A673 (cell line): Measurements from ENCODE around the gene GIMAP8. TPM values are rescaled to one million over a fixed set of nuclear protein-coding genes. Genes with fewer than 3 reads are reported as not detected.

Experiments
- BruUV-seq: library from RNA; stranded (reverse); fragments of 400-500 nt; replicated peaks from 2 replicates; lab custom pipeline; 2021; lab: Mats Ljungman, UMichigan
- CTCF ChIA-PET: fragments of 300-600 bp; sonication (Branson Sonifier 250); formaldehyde crosslinking; loops from one replicate; lab custom pipeline; 2022; ENCODE audit warnings: antibody characterized with exemption; lab: Charles Lee
- POLR2A ChIA-PET: fragments of 300-600 bp; sonication (Branson Sonifier 250); formaldehyde crosslinking; loops from one replicate; lab custom pipeline; 2022; ENCODE audit warnings: antibody characterized with exemption; ENCODE audit not compliant: low non-redundant PET; lab: Charles Lee
- DNase-seq: peaks from one replicate; pipeline ENCODE4 v3.0.0-alpha.2; 2015; ENCODE audit warnings: low spot score
- H3K27ac ChIP-seq: fragments of 200-600 bp; sonication (generic); 2 replicates; pipeline ENCODE4 v1.5.1; 2016; ENCODE audit warnings: mixed run types, low read depth, mild to moderate bottlenecking, mixed read lengths, antibody characterized with exemption, low read length; ENCODE audit not compliant: poor library complexity, severe bottlenecking
- H3K27me3 ChIP-seq: fragments of 200-600 bp; sonication (generic); replicated peaks from 2 replicates; pipeline ENCODE4 v1.6.1; 2017; ENCODE audit warnings: mixed run types, low read depth, mild to moderate bottlenecking, mixed read lengths, antibody characterized with exemption, low read length; ENCODE audit not compliant: insufficient read depth, poor library complexity
- H3K36me3 ChIP-seq: fragments of 200-600 bp; sonication (generic); 2 replicates; pipeline ENCODE4 v1.6.1; 2016; ENCODE audit warnings: mixed run types, mild to moderate bottlenecking, mixed read lengths, antibody characterized with exemption, low read length; ENCODE audit not compliant: insufficient read depth, poor library complexity, severe bottlenecking
- H3K4me1 ChIP-seq: fragments of 200-600 bp; sonication (generic); 2 replicates; pipeline ENCODE4 v1.6.1; 2017; ENCODE audit warnings: mixed run types, mild to moderate bottlenecking, mixed read lengths, antibody characterized with exemption, low read length; ENCODE audit not compliant: insufficient read depth, poor library complexity, severe bottlenecking
- H3K4me3 ChIP-seq: fragments of 200-600 bp; sonication (generic); 2 replicates; pipeline ENCODE4 v1.5.1; 2016; ENCODE audit warnings: low read depth, mixed run types, mild to moderate bottlenecking, mixed read lengths, low read length; ENCODE audit not compliant: poor library complexity, severe bottlenecking
- H3K9me3 ChIP-seq: fragments of 200-600 bp; sonication (generic); 2 replicates; pipeline ENCODE4 v1.6.1; 2016; ENCODE audit warnings: mixed run types, low read depth, mild to moderate bottlenecking, mixed read lengths, antibody characterized with exemption, low read length; ENCODE audit not compliant: poor library complexity, severe bottlenecking
- EZH2 ChIP-seq: fragments of 200-600 bp; sonication (generic); IDR thresholded peaks from 2 replicates; pipeline ENCODE4 v1.6.1; 2017; ENCODE audit warnings: borderline replicate concordance, low read depth, mild to moderate bottlenecking, mixed read lengths, antibody characterized with exemption, low read length; ENCODE audit not compliant: poor library complexity, severe bottlenecking
- intact Hi-C: fragments of 100-400 bp; cut with micrococcal nuclease; formaldehyde crosslinking; loops from one replicate; pipeline ENCODE4 v1.10.0; 2022; ENCODE audit not compliant: unreplicated experiment
- total RNA-seq: library from RNA; stranded (reverse); gene quantifications from 2 replicates; pipeline ENCODE4 v1.2.3, GENCODE V29; 2021
- TF ChIP-seq, protein P1 (sequence below): fragments of 300-800, 200-600 bp; sonication (generic); conservative IDR thresholded peaks from 2 replicates; pipeline ENCODE4 v1.5.1; 2017; ENCODE audit warnings: low read depth, mild to moderate bottlenecking, antibody characterized with exemption, low read length, moderate library complexity, mixed read lengths

GIMAP8 gene
- total RNA-seq, 1 experiment from 2014 or later = not detected

DNA sequence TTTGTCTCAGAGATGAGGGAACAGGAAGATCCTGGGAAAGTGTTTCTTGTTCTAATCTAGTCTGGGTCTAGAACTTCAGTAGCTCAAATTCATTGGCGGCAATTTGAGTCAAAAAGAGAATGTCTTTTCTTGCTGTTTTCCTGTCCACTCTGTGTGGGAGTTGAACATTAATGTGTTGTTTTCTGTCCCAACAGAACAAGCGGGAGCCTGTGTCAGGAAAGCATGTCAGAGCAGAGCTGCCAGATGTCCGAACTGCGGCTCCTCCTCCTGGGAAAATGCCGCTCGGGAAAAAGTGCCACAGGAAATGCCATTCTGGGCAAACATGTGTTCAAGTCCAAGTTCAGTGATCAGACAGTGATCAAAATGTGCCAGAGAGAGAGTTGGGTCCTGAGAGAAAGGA lies 16.0 kb downstream of the GIMAP8 start:
- no TSS peak for BruUV-seq
- H3K4me3 ChIP-seq = no peak overlapping the region
- no peaks in the 10 kb centered on the region for H3K9me3 ChIP-seq
- POLR2A ChIA-PET = no interaction called here
- H3K27me3 ChIP-seq = no peaks in the 10 kb centered on the region
- no peak overlapping the region for H3K27ac ChIP-seq
- H3K36me3 ChIP-seq = no peaks in the 10 kb centered on the region
- CTCF ChIA-PET = no interaction called here
- intact Hi-C loops = no loop called here
- no peak for DNase-seq
- no peak for TF ChIP-seq EZH2
- H3K4me1 ChIP-seq = no peaks in the 10 kb centered on the region

DNA sequence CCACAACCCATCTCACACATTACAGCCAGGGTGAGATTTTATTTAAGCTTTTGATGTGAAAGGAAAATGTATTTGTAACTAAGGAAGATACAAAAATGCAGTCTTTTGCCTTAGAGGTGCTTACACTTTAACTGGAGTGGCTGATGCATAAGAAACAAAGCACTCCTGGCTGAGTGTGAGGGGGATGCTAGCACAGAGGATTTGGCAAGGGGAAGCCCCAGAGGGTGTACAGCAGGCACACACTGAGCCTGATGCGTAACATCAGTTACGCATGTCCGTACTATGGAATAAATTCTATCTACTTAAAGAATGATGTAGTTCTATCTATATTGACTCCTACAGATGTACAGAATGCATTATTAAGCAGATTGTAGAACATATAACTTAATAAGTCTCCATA lies 17.8 kb downstream of the GIMAP8 start:
- no peaks in the 10 kb centered on the region for H3K4me1 ChIP-seq
- ChIA-PET CTCF (no interaction called here), POLR2A (no interaction called here)
- DNase-seq = no peak
- H3K36me3 ChIP-seq = no peaks in the 10 kb centered on the region
- H3K4me3 ChIP-seq = no peak overlapping the region
- intact Hi-C loops = no loop called here
- no peak for TF ChIP-seq EZH2
- TF ChIP-seq, protein P1, sequence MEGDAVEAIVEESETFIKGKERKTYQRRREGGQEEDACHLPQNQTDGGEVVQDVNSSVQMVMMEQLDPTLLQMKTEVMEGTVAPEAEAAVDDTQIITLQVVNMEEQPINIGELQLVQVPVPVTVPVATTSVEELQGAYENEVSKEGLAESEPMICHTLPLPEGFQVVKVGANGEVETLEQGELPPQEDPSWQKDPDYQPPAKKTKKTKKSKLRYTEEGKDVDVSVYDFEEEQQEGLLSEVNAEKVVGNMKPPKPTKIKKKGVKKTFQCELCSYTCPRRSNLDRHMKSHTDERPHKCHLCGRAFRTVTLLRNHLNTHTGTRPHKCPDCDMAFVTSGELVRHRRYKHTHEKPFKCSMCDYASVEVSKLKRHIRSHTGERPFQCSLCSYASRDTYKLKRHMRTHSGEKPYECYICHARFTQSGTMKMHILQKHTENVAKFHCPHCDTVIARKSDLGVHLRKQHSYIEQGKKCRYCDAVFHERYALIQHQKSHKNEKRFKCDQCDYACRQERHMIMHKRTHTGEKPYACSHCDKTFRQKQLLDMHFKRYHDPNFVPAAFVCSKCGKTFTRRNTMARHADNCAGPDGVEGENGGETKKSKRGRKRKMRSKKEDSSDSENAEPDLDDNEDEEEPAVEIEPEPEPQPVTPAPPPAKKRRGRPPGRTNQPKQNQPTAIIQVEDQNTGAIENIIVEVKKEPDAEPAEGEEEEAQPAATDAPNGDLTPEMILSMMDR = no peak
- no TSS peak for BruUV-seq
- H3K27me3 ChIP-seq = no peaks in the 10 kb centered on the region
- H3K9me3 ChIP-seq = no peaks in the 10 kb centered on the region
- no peak overlapping the region for H3K27ac ChIP-seq

DNA sequence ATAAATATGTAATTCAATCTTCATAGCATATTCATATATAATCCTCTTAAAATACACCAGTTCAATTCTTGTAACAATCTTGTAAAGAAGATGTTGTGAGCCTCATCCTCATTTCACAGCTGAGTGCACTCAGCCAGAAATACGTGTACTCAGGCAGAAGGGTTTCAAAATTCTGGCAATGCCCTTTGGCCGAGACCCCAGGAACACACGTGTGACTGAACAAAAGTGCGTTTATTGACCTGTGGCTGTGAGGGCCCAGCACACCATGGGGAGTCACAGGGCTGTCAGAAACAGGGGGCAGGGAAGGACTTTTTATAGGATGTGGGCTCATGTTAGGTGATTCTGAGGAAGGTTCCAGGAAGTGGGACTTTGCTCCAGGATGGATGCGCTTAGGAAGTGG lies 21.5 kb downstream of the GIMAP8 start:
- Histone ChIP-seq H3K4me3 (no peak overlapping the region), H3K36me3 (no peaks in the 10 kb centered on the region), H3K27ac (no peak overlapping the region), H3K9me3 (no peaks in the 10 kb centered on the region), H3K4me1 (no peaks in the 10 kb centered on the region), H3K27me3 (no peaks in the 10 kb centered on the region)
- BruUV-seq = no TSS peak
- no peak for DNase-seq
- POLR2A ChIA-PET = no interaction called here
- intact Hi-C loops = no loop called here
- CTCF ChIA-PET = no interaction called here
- TF ChIP-seq, protein P1 = no peak
- no peak for TF ChIP-seq EZH2

DNA sequence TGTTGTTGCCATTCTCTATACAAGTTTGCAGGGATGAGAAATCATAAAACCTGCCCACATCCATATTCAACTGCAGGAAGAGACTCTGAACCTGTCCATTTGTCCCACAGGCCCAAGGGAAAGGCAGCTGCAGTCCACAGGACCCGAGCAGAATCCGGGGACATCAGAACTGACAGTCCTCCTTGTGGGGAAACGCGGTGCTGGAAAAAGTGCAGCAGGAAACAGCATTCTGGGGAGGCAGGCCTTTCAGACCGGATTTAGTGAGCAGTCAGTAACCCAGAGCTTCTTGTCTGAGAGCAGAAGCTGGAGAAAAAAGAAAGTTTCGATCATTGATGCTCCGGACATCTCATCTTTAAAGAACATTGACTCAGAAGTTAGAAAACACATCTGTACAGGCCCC lies 23.5 kb downstream of the GIMAP8 start:
- CTCF ChIA-PET = no interaction called here
- Histone ChIP-seq H3K4me1 (no peaks in the 10 kb centered on the region), H3K27me3 (no peaks in the 10 kb centered on the region), H3K27ac (no peak overlapping the region), H3K4me3 (no peak overlapping the region), H3K36me3 (no peaks in the 10 kb centered on the region), H3K9me3 (no peaks in the 10 kb centered on the region)
- TF ChIP-seq, protein P1 = no peak
- no peak for TF ChIP-seq EZH2
- intact Hi-C loops = no loop called here
- BruUV-seq = no TSS peak
- DNase-seq = no peak
- POLR2A ChIA-PET = no interaction called here
